ENCODE results near the gene FAM89B. TPM values are rescaled to one million over a fixed set of nuclear protein-coding genes. Genes with fewer than 3 reads are reported as not detected.
A peak's percentile ranks its signal among the peaks of the same experiment; 100 is the strongest.
"Not testable (repeated sequence)": the region's sequence is repeated elsewhere in the genome, so short reads cannot be mapped to it uniquely, and the experiment has no call there.

The FAM89B gene
- total RNA-seq, 4 donors from 2014 or later = 12.0 to 44.1 (median 23.9) TPM

- intact Hi-C loops (cut with DNase I) = no loop called here
- 25 to 34% methylated on average over 12 to 15 of the region's 15 CpGs for WGBS, 2 donors
These were observed 11.6 kb upstream of the FAM89B start for GRCh38 chr11:65560555-65561418.

GRCh38 chr11:65562020-65562419 is 10.3 kb upstream of the FAM89B start:
- no peak for DNase-seq
- Histone ChIP-seq H3K4me1 (peaks cover 32 to 62% (median 33%) of the 10 kb centered on the region in 3 donors), H3K36me3 (peaks cover 0 to 9% (median 0%) of the 10 kb centered on the region in 3 donors), H3K27me3 (no peaks in the 10 kb centered on the region), H3K9me3 (no peaks in the 10 kb centered on the region), H3K4me3 (no peak overlapping the region), H3K27ac (no peak overlapping the region)
- WGBS, 2 donors = 82 to 88% methylated on average over 5 to 7 of the region's 7 CpGs
- intact Hi-C loops (cut with DNase I) = no loop called here
- TF ChIP-seq CTCF (IDR thresholded peaks at IDR 0.05) (no peak), POLR2A (IDR thresholded peaks at IDR 0.05) (no peak)

More at GRCh38 chr11:65560555-65561418, 11.6 kb upstream of the FAM89B start:
- peak overlapping the region; percentile 78 to 95 (median 92) for H3K27ac ChIP-seq
- DNase-seq = no peak
- no peaks in the 10 kb centered on the region for H3K36me3 ChIP-seq
- no peak for TF ChIP-seq POLR2A (IDR thresholded peaks at IDR 0.05)
- no peak for TF ChIP-seq CTCF (IDR thresholded peaks at IDR 0.05)
- peaks cover 41 to 62% (median 43%) of the 10 kb centered on the region in 3 donors for H3K4me1 ChIP-seq
- H3K9me3 ChIP-seq = no peaks in the 10 kb centered on the region
- H3K4me3 ChIP-seq = no peak overlapping the region
- no peaks in the 10 kb centered on the region for H3K27me3 ChIP-seq

GRCh38 chr11:65562788-65563187 is 9.6 kb upstream of the FAM89B start:
- intact Hi-C loops (cut with DNase I) = no loop called here
- peaks cover 27 to 62% (median 30%) of the 10 kb centered on the region in 3 donors for H3K4me1 ChIP-seq
- H3K27ac ChIP-seq = no peak overlapping the region
- no peaks in the 10 kb centered on the region for H3K9me3 ChIP-seq
- peaks cover 0 to 14% (median 0%) of the 10 kb centered on the region in 3 donors for H3K36me3 ChIP-seq
- TF ChIP-seq CTCF (IDR thresholded peaks at IDR 0.05) (no peak), POLR2A (IDR thresholded peaks at IDR 0.05) (no peak)
- 76 to 80% methylated on average over 1 to 9 of the region's 9 CpGs for WGBS, 2 donors
- H3K27me3 ChIP-seq = no peaks in the 10 kb centered on the region
- no peak for DNase-seq
- no peak overlapping the region for H3K4me3 ChIP-seq

- H3K36me3 ChIP-seq = peaks cover 0 to 22% (median 0%) of the 10 kb centered on the region in 3 donors
- peaks cover 29 to 62% (median 37%) of the 10 kb centered on the region in 3 donors for H3K4me1 ChIP-seq
- no peak for DNase-seq
- WGBS, 2 donors = 93 to 96% methylated on average over 4 of the region's 4 CpGs
- no peak overlapping the region for H3K4me3 ChIP-seq
- no peak for TF ChIP-seq CTCF (IDR thresholded peaks at IDR 0.05)
- no peak for TF ChIP-seq POLR2A (IDR thresholded peaks at IDR 0.05)
- no peak overlapping the region for H3K27ac ChIP-seq
- H3K27me3 ChIP-seq = no peaks in the 10 kb centered on the region
- H3K9me3 ChIP-seq = no peaks in the 10 kb centered on the region
- intact Hi-C loops (cut with DNase I) = no loop called here
These were observed 8.7 kb upstream of the FAM89B start for GRCh38 chr11:65563601-65564000.

GRCh38 chr11:65564879-65565559 is 7.3 kb upstream of the FAM89B start:
- Histone ChIP-seq H3K27ac (peak overlapping the region in 3 of 4 donors; percentile 36 to 45 (median 41)), H3K4me1 (peaks cover 25 to 60% (median 30%) of the 10 kb centered on the region in 3 donors)
- H3K4me3 ChIP-seq = not testable (repeated sequence)

More at GRCh38 chr11:65564879-65565559, 7.3 kb upstream of the FAM89B start:
- H3K27me3 ChIP-seq; H3K9me3 ChIP-seq; DNase-seq; intact Hi-C loops (cut with DNase I): not testable (repeated sequence)
- H3K36me3 ChIP-seq = peaks cover 0 to 24% (median 0%) of the 10 kb centered on the region in 3 donors
- WGBS, 2 donors = 73 to 77% methylated on average over 5 to 12 of the region's 12 CpGs
